ENCODE data around the gene CXCR3.

CXCR3 gene

GRCh38 chrX:71625471-71625870 is 7.2 kb upstream of the CXCR3 start:
- DNase-seq (ENCODE audit: low read depth) = no peak
- no peak overlapping the region for H3K4me3 ChIP-seq (ENCODE audit: control insufficient read depth, low read depth, low read length)
- TF ChIP-seq, protein P1, sequence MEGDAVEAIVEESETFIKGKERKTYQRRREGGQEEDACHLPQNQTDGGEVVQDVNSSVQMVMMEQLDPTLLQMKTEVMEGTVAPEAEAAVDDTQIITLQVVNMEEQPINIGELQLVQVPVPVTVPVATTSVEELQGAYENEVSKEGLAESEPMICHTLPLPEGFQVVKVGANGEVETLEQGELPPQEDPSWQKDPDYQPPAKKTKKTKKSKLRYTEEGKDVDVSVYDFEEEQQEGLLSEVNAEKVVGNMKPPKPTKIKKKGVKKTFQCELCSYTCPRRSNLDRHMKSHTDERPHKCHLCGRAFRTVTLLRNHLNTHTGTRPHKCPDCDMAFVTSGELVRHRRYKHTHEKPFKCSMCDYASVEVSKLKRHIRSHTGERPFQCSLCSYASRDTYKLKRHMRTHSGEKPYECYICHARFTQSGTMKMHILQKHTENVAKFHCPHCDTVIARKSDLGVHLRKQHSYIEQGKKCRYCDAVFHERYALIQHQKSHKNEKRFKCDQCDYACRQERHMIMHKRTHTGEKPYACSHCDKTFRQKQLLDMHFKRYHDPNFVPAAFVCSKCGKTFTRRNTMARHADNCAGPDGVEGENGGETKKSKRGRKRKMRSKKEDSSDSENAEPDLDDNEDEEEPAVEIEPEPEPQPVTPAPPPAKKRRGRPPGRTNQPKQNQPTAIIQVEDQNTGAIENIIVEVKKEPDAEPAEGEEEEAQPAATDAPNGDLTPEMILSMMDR (conservative IDR thresholded peaks at IDR 0.05; ENCODE audit: control insufficient read depth, insufficient read depth, low read depth, low read length) = no peak

GRCh38 chrX:71623714-71624113 is 5.4 kb upstream of the CXCR3 start:
- H3K4me3 ChIP-seq (ENCODE audit: control insufficient read depth, low read depth, low read length) = no peak overlapping the region
- TF ChIP-seq, protein P1 (conservative IDR thresholded peaks at IDR 0.05; ENCODE audit: control insufficient read depth, insufficient read depth, low read depth, low read length) = no peak
- DNase-seq (ENCODE audit: low read depth) = no peak

- TF ChIP-seq, protein P1 (conservative IDR thresholded peaks at IDR 0.05; ENCODE audit: control insufficient read depth, insufficient read depth, low read depth, low read length) = no peak
- peak; percentile 56 for DNase-seq (ENCODE audit: low read depth)
- H3K4me3 ChIP-seq (ENCODE audit: control insufficient read depth, low read depth, low read length) = no peak overlapping the region
Observed at GRCh38 chrX:71622576-71623450, 4.5 kb upstream of the CXCR3 start.

GRCh38 chrX:71622032-71622575 is 3.8 kb upstream of the CXCR3 start:
- DNase-seq (ENCODE audit: low read depth) = no peak
- TF ChIP-seq, protein P1 (conservative IDR thresholded peaks at IDR 0.05; ENCODE audit: control insufficient read depth, insufficient read depth, low read depth, low read length) = no peak
- H3K4me3 ChIP-seq (ENCODE audit: control insufficient read depth, low read depth, low read length) = no peak overlapping the region

DNA sequence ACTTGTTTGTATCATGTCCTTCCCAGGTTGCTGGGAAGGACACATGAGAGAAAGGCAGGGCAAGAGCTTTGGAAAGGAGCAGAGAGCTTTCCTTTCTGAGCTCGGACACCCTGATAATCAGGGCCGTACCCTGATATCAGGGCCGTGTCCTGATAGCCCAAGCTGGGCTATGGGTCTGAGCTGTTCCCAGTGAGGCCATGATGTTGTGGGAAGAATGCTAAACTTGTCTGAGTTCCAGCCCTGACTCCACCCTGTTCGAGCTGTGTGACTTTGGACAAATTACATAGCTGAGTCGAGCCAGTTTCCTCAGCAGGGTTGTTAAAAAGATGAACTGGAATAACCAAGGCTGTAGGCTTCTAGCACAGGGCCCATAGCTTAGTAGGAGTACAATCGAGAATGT is 3.3 kb upstream of the CXCR3 start:
- TF ChIP-seq, protein P1 (conservative IDR thresholded peaks at IDR 0.05; ENCODE audit: control insufficient read depth, insufficient read depth, low read depth, low read length) = no peak
- DNase-seq (ENCODE audit: low read depth) = peak; percentile 42

GRCh38 chrX:71619986-71620385 is 1.7 kb upstream of the CXCR3 start:
- DNase-seq (ENCODE audit: low read depth) = no peak
- no peak overlapping the region for H3K4me3 ChIP-seq (ENCODE audit: control insufficient read depth, low read depth, low read length)
- TF ChIP-seq, protein P1 (conservative IDR thresholded peaks at IDR 0.05; ENCODE audit: control insufficient read depth, insufficient read depth, low read depth, low read length) = no peak

More for the DNA sequence above, 3.3 kb upstream of the CXCR3 start:
- no peak overlapping the region for H3K4me3 ChIP-seq (ENCODE audit: control insufficient read depth, low read depth, low read length)

All from fibroblast of mammary gland (primary cell).